ENCODE results near the gene C4orf50. TPM values are rescaled to one million over a fixed set of nuclear protein-coding genes. Genes with fewer than 3 reads are reported as not detected.

Gene C4orf50
- total and polyA plus RNA-seq, 2 donors (not counting 1 experiment from before 2014, with no cell fraction given) = 0.02 TPM; not detected in 1

DNA sequence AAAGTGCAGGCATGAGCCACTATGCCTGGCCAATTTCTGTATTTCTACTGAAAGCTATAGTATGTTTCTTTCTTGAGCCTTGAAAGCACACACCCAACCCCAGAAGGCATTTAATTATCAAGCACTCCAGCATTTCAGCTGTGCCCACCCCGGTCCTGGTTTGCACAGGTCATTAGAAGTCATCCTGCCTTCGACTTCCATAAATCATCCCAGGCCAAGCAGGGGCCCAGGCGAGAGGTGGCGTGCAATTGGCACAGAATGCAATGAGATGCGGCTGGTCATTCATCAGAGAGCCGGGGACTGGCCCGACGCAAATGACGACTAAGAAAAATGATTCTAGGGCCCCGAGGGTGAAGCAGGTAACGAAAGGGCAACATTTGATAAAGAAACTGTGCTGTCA is 100.6 kb downstream of the C4orf50 start:
- H3K79me2 ChIP-seq (ENCODE audit: control insufficient read depth, insufficient read depth, low read length) = no peaks in the 10 kb centered on the region
- TF ChIP-seq EZH2 (IDR thresholded peaks at IDR 0.05; ENCODE audit: borderline replicate concordance, insufficient read depth, low read depth, low read length, poor library complexity, severe bottlenecking) = no peak
- TF ChIP-seq, protein P1, sequence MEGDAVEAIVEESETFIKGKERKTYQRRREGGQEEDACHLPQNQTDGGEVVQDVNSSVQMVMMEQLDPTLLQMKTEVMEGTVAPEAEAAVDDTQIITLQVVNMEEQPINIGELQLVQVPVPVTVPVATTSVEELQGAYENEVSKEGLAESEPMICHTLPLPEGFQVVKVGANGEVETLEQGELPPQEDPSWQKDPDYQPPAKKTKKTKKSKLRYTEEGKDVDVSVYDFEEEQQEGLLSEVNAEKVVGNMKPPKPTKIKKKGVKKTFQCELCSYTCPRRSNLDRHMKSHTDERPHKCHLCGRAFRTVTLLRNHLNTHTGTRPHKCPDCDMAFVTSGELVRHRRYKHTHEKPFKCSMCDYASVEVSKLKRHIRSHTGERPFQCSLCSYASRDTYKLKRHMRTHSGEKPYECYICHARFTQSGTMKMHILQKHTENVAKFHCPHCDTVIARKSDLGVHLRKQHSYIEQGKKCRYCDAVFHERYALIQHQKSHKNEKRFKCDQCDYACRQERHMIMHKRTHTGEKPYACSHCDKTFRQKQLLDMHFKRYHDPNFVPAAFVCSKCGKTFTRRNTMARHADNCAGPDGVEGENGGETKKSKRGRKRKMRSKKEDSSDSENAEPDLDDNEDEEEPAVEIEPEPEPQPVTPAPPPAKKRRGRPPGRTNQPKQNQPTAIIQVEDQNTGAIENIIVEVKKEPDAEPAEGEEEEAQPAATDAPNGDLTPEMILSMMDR (IDR thresholded peaks at IDR 0.05) = no peak
- WGBS (ENCODE audit: insufficient coverage) = 87% methylated on average over 9 of the region's 11 CpGs
- no peaks in the 10 kb centered on the region for H3K9me3 Mint-ChIP-seq (ENCODE audit: insufficient read depth)
- peaks cover 0 to 10% (median 2%) of the 10 kb centered on the region in 4 experiments for H3K27me3 ChIP-seq (replicated peaks in 1 of 4; ENCODE audit: control extremely low read depth in 1 of 4, control insufficient read depth in 3 of 4, insufficient read depth in 4 of 4, low read length in 3 of 4)
- H3K4me2 ChIP-seq (replicated peaks; ENCODE audit: low read depth, low read length, poor library complexity, severe bottlenecking) = no peak overlapping the region
- ATAC-seq (ENCODE audit: low read depth) (no peak), DNase-seq (no peak)
- H3K4me1 Mint-ChIP-seq = peaks cover 11% of the 10 kb centered on the region
- H3K27ac Mint-ChIP-seq = no peak overlapping the region
- H3K9me3 ChIP-seq (ENCODE audit: control extremely low read depth in 1 of 3, control insufficient read depth in 2 of 3, insufficient read depth in 1 of 3, low read length in 2 of 3) = peaks cover 0 to 15% (median 0%) of the 10 kb centered on the region in 3 donors
- no peak overlapping the region for H2AFZ ChIP-seq (ENCODE audit: insufficient read depth, low read depth, low read length, poor library complexity, severe bottlenecking)
- ChIA-PET POLR2A (no interaction called here), CTCF (no interaction called here)
- no peak overlapping the region for H3K4me3 Mint-ChIP-seq
- no peak overlapping the region for H3K27ac ChIP-seq (ENCODE audit: low read length in 2 of 2)
- H3K27me3 Mint-ChIP-seq = peaks cover 14% of the 10 kb centered on the region
- H3K4me3 ChIP-seq (ENCODE audit: control extremely low read depth in 1 of 5, extremely low read depth in 1 of 5, insufficient read depth in 1 of 5, low read depth in 2 of 5, low read length in 4 of 5) = no peak overlapping the region
- intact Hi-C loops (cut with micrococcal nuclease) = no loop called here
- H3K4me1 ChIP-seq (ENCODE audit: control insufficient read depth in 2 of 2, insufficient read depth in 2 of 2, low read length in 2 of 2) = peaks cover 4 to 17% of the 10 kb centered on the region in 2 donors
- H4K20me1 ChIP-seq (ENCODE audit: control insufficient read depth, insufficient read depth, low read length, poor library complexity, severe bottlenecking) = no peaks in the 10 kb centered on the region
- no peaks in the 10 kb centered on the region for H3K36me3 ChIP-seq (replicated peaks in 1 of 2; ENCODE audit: control extremely low read depth in 1 of 2, control insufficient read depth in 1 of 2, extremely low read depth in 1 of 2, insufficient read depth in 2 of 2, low read length in 1 of 2)
- H3K9ac ChIP-seq (ENCODE audit: low read length) = no peak overlapping the region

- peaks cover 4 to 17% of the 10 kb centered on the region in 2 donors for H3K4me1 ChIP-seq (ENCODE audit: control insufficient read depth in 2 of 2, insufficient read depth in 2 of 2, low read length in 2 of 2)
- no peak overlapping the region for H3K27ac Mint-ChIP-seq
- peaks cover under 1% of the 10 kb centered on the region for H3K9me3 Mint-ChIP-seq (ENCODE audit: insufficient read depth)
- peaks cover 8% of the 10 kb centered on the region for H3K27me3 Mint-ChIP-seq
- no peak overlapping the region for H3K4me3 Mint-ChIP-seq
- WGBS (ENCODE audit: insufficient coverage) = 90% methylated on average over 3 of the region's 3 CpGs
- POLR2A ChIA-PET = no interaction called here
- no peak overlapping the region for H3K4me2 ChIP-seq (replicated peaks; ENCODE audit: low read depth, low read length, poor library complexity, severe bottlenecking)
- CTCF ChIA-PET = no interaction called here
- H3K36me3 ChIP-seq (replicated peaks in 1 of 2; ENCODE audit: control extremely low read depth in 1 of 2, control insufficient read depth in 1 of 2, extremely low read depth in 1 of 2, insufficient read depth in 2 of 2, low read length in 1 of 2) = no peaks in the 10 kb centered on the region
- intact Hi-C loops (cut with micrococcal nuclease) = no loop called here
- no peak overlapping the region for H2AFZ ChIP-seq (ENCODE audit: insufficient read depth, low read depth, low read length, poor library complexity, severe bottlenecking)
- no peak overlapping the region for H3K4me3 ChIP-seq (ENCODE audit: control extremely low read depth in 1 of 5, extremely low read depth in 1 of 5, insufficient read depth in 1 of 5, low read depth in 2 of 5, low read length in 4 of 5)
- no peak overlapping the region for H3K9ac ChIP-seq (ENCODE audit: low read length)
- no peak overlapping the region for H3K27ac ChIP-seq (ENCODE audit: low read length in 2 of 2)
- no peak for TF ChIP-seq EZH2 (IDR thresholded peaks at IDR 0.05; ENCODE audit: borderline replicate concordance, insufficient read depth, low read depth, low read length, poor library complexity, severe bottlenecking)
- TF ChIP-seq, protein P1 (IDR thresholded peaks at IDR 0.05) = no peak
- H4K20me1 ChIP-seq (ENCODE audit: control insufficient read depth, insufficient read depth, low read length, poor library complexity, severe bottlenecking) = no peaks in the 10 kb centered on the region
- H3K9me3 ChIP-seq (ENCODE audit: control extremely low read depth in 1 of 3, control insufficient read depth in 2 of 3, insufficient read depth in 1 of 3, low read length in 2 of 3) = peaks cover 0 to 17% (median 0%) of the 10 kb centered on the region in 3 donors
- H3K79me2 ChIP-seq (ENCODE audit: control insufficient read depth, insufficient read depth, low read length) = no peaks in the 10 kb centered on the region
- DNase-seq (no peak), ATAC-seq (ENCODE audit: low read depth) (no peak)
- peaks cover 0 to 7% (median 2%) of the 10 kb centered on the region in 4 experiments for H3K27me3 ChIP-seq (replicated peaks in 1 of 4; ENCODE audit: control extremely low read depth in 1 of 4, control insufficient read depth in 3 of 4, insufficient read depth in 4 of 4, low read length in 3 of 4)
- peaks cover 11% of the 10 kb centered on the region for H3K4me1 Mint-ChIP-seq
Observed at GRCh38 chr4:5916229-5916628, 102.0 kb downstream of the C4orf50 start.
